GM18858 (cell line): ENCODE data around the gene SCPEP1.
"Not testable (repeated sequence)": the region's sequence is repeated elsewhere in the genome, so short reads cannot be mapped to it uniquely, and the experiment has no call there.

Experiments used
- ATAC-seq: cut with Tn5 transposase; IDR thresholded peaks from one replicate; pipeline ENCODE4 v1.9.1; 2021; ENCODE audit not compliant: unreplicated experiment

The SCPEP1 gene

GRCh38 chr17:56965241-56965640 is 12.7 kb upstream of the SCPEP1 start:
- ATAC-seq, result not testable (repeated sequence)

- ATAC-seq, result not testable (repeated sequence)
These were observed 12.2 kb upstream of the SCPEP1 start for GRCh38 chr17:56965681-56966080.

GRCh38 chr17:56966338-56966737 is 11.6 kb upstream of the SCPEP1 start:
- ATAC-seq, result no peak

- no peak for ATAC-seq
These were observed 7.0 kb upstream of the SCPEP1 start for GRCh38 chr17:56970974-56971373.

GRCh38 chr17:56972111-56972730 is 5.7 kb upstream of the SCPEP1 start:
- ATAC-seq, result no peak

- ATAC-seq, result no peak
These were observed 4.4 kb upstream of the SCPEP1 start for GRCh38 chr17:56973520-56973919.

GRCh38 chr17:56974055-56974454 is 3.9 kb upstream of the SCPEP1 start:
- no peak for ATAC-seq

GRCh38 chr17:56975656-56976055 is 2.3 kb upstream of the SCPEP1 start:
- no peak for ATAC-seq

- no peak for ATAC-seq
These were observed 856 bp upstream of the SCPEP1 start for GRCh38 chr17:56976941-56977608.

- no peak for ATAC-seq
These were observed 635 bp downstream of the SCPEP1 start for GRCh38 chr17:56978441-56979090.

GRCh38 chr17:56979091-56979480 is 1.2 kb downstream of the SCPEP1 start:
- no peak for ATAC-seq

GRCh38 chr17:56980526-56980925 is 2.6 kb downstream of the SCPEP1 start:
- not testable (repeated sequence) for ATAC-seq

- no peak for ATAC-seq
These were observed 4.4 kb downstream of the SCPEP1 start for GRCh38 chr17:56982312-56982711.

GRCh38 chr17:56983366-56983765 is 5.4 kb downstream of the SCPEP1 start:
- no peak for ATAC-seq

- ATAC-seq, result no peak
These were observed 7.6 kb downstream of the SCPEP1 start for GRCh38 chr17:56985371-56986162.

- ATAC-seq, result no peak
These were observed 9.4 kb downstream of the SCPEP1 start for GRCh38 chr17:56987283-56987834.

- no peak for ATAC-seq
These were observed 11.1 kb downstream of the SCPEP1 start for GRCh38 chr17:56988901-56989572.

- ATAC-seq, result no peak
These were observed 14.4 kb downstream of the SCPEP1 start for GRCh38 chr17:56992364-56992763.

GRCh38 chr17:56994009-56994792 is 16.3 kb downstream of the SCPEP1 start:
- ATAC-seq, result no peak

GRCh38 chr17:56995766-56996165 is 17.8 kb downstream of the SCPEP1 start:
- no peak for ATAC-seq
